Sigmoid colon (tissue), 4 donors: ENCODE measurements around the gene AFTPH.

Experiments
- CTCF ChIP-seq, 4 experiments: fragments of 450-650 bp in 3 of 4; fragments of 200-600 bp in 1 of 4; IDR thresholded peaks; one replicate each; pipeline ENCODE4 v1.5.1; 2016 to 2019; ENCODE audit warnings: antibody characterized with exemption in 4 of 4, mild to moderate bottlenecking in 3 of 4, moderate library complexity in 2 of 4
- EP300 ChIP-seq, 4 donors: sonication (generic); formaldehyde crosslinking; IDR thresholded peaks; one replicate each; pipeline ENCODE4 v1.6.1; 2017; ENCODE audit warnings: antibody characterized with exemption in 4 of 4
- POLR2A ChIP-seq, 2 donors: fragments of 450-650 bp; IDR thresholded peaks; one replicate each; pipeline ENCODE4 v1.6.1; 2016; ENCODE audit warnings: antibody characterized with exemption in 2 of 2, mild to moderate bottlenecking in 2 of 2, moderate library complexity in 2 of 2
- POLR2AphosphoS5 ChIP-seq, 4 donors: sonication (generic); formaldehyde crosslinking; IDR thresholded peaks; one replicate each; pipeline ENCODE4 v1.6.1; 2017; ENCODE audit warnings: antibody characterized with exemption in 4 of 4

- peak in 1 of 4 donors; percentile 74 for TF ChIP-seq EP300 (IDR thresholded peaks at IDR 0.05)
- no peak for TF ChIP-seq CTCF (IDR thresholded peaks at IDR 0.05)
- TF ChIP-seq POLR2A (IDR thresholded peaks at IDR 0.05), result peak; percentile 86 to 91
- peak; percentile 92 to 97 (median 96) for TF ChIP-seq POLR2AphosphoS5 (IDR thresholded peaks at IDR 0.05)
These were observed at the start of gene AFTPH for GRCh38 chr2:64523666-64524603.
